UCSD-AML1 (cell line): ENCODE results near the gene SFSWAP.
"Not testable (repeated sequence)": the region's sequence is repeated elsewhere in the genome, so short reads cannot be mapped to it uniquely, and the experiment has no call there.

Experiments used
- DNase-seq: peaks from one replicate; lab custom pipeline; 2025; ENCODE audit not compliant: unreplicated experiment; lab: John Stamatoyannopoulos, UW

Gene SFSWAP

GRCh38 chr12:131679186-131679585 is 31.7 kb upstream of the SFSWAP start:
- DNase-seq: not testable (repeated sequence)

- not testable (repeated sequence) for DNase-seq
These were observed 31.1 kb upstream of the SFSWAP start for GRCh38 chr12:131679816-131680215.

- DNase-seq: not testable (repeated sequence)
These were observed 30.3 kb upstream of the SFSWAP start for GRCh38 chr12:131680392-131681256.

- no peak for DNase-seq
These were observed 29.7 kb upstream of the SFSWAP start for GRCh38 chr12:131681257-131681620.

- DNase-seq: peak; percentile 68
These were observed 29.0 kb upstream of the SFSWAP start for GRCh38 chr12:131681746-131682509.

- DNase-seq: no peak
These were observed 28.4 kb upstream of the SFSWAP start for GRCh38 chr12:131682510-131682895.

- DNase-seq: no peak
These were observed 27.4 kb upstream of the SFSWAP start for GRCh38 chr12:131683266-131684014.

GRCh38 chr12:131684015-131684725 is 26.7 kb upstream of the SFSWAP start:
- DNase-seq: no peak

- no peak for DNase-seq
These were observed 23.4 kb upstream of the SFSWAP start for GRCh38 chr12:131687346-131688125.

- no peak for DNase-seq
These were observed 22.6 kb upstream of the SFSWAP start for GRCh38 chr12:131688131-131688844.

- DNase-seq: no peak
These were observed 22.1 kb upstream of the SFSWAP start for GRCh38 chr12:131688845-131689154.

GRCh38 chr12:131690320-131690719 is 20.6 kb upstream of the SFSWAP start:
- no peak for DNase-seq

GRCh38 chr12:131692431-131692830 is 18.5 kb upstream of the SFSWAP start:
- DNase-seq: no peak

GRCh38 chr12:131693149-131693548 is 17.7 kb upstream of the SFSWAP start:
- DNase-seq: no peak

GRCh38 chr12:131694116-131694838 is 16.6 kb upstream of the SFSWAP start:
- no peak for DNase-seq

GRCh38 chr12:131695968-131696367 is 14.9 kb upstream of the SFSWAP start:
- DNase-seq: no peak

GRCh38 chr12:131698286-131698685 is 12.6 kb upstream of the SFSWAP start:
- DNase-seq: peak; percentile 24

GRCh38 chr12:131699434-131699833 is 11.5 kb upstream of the SFSWAP start:
- DNase-seq: no peak

GRCh38 chr12:131700271-131700670 is 10.6 kb upstream of the SFSWAP start:
- no peak for DNase-seq
